OCI-LY1 (cell line): ENCODE results near the gene CCDC110.
A peak's percentile ranks its signal among the peaks of the same experiment; 100 is the strongest.

ENCODE experiments used
- H2AFZ ChIP-seq: fragments of 200-600 bp; sonication (generic), shearing (Covaris generic); 2 replicates; pipeline ENCODE4 v1.6.0; 2014; ENCODE audit warnings: antibody characterized with exemption, mild to moderate bottlenecking, low read length
- H3F3A ChIP-seq: fragments of 200-600 bp; sonication (generic), shearing (Covaris generic); 2 replicates; pipeline ENCODE4 v1.6.0; 2014; ENCODE audit warnings: mild to moderate bottlenecking, antibody characterized with exemption, low read length, moderate library complexity; ENCODE audit not compliant: insufficient read depth
- H3K27ac ChIP-seq: fragments of 200-600 bp; sonication (generic); 2 replicates; pipeline ENCODE4 v1.5.1; 2014; ENCODE audit warnings: low read length, mixed run types, mild to moderate bottlenecking, low read depth; ENCODE audit not compliant: poor library complexity, severe bottlenecking
- H3K27me3 ChIP-seq: fragments of 200-600 bp; sonication (generic); 2 replicates; pipeline ENCODE4 v1.6.0; 2014; ENCODE audit warnings: antibody characterized with exemption, mild to moderate bottlenecking, low read length, moderate library complexity; ENCODE audit not compliant: insufficient read depth
- H3K36me3 ChIP-seq: fragments of 200-600 bp; sonication (generic); 2 replicates; pipeline ENCODE4 v1.6.1; 2014; ENCODE audit warnings: mild to moderate bottlenecking, antibody characterized with exemption, low read length, moderate library complexity, mixed read lengths; ENCODE audit not compliant: insufficient read depth
- H3K4me1 ChIP-seq: fragments of 200-600 bp; sonication (generic); 2 replicates; pipeline ENCODE4 v1.5.1; 2014; ENCODE audit warnings: mild to moderate bottlenecking, low read length, moderate library complexity; ENCODE audit not compliant: insufficient read depth, severe bottlenecking
- H3K4me2 ChIP-seq: fragments of 200-600 bp; sonication (generic), shearing (Covaris generic); 2 replicates; pipeline ENCODE4 v1.6.1; 2014; ENCODE audit warnings: low read length
- H3K4me3 ChIP-seq: fragments of 200-600 bp; sonication (generic); 2 replicates; pipeline ENCODE4 v1.5.1; 2014; ENCODE audit warnings: low read length, low read depth, mild to moderate bottlenecking, mixed read lengths; ENCODE audit not compliant: poor library complexity, severe bottlenecking
- H3K79me2 ChIP-seq: fragments of 200-600 bp; shearing (Covaris generic); 2 replicates; pipeline ENCODE4 v1.6.1; 2016; ENCODE audit warnings: mixed run types, low read length, mixed read lengths; ENCODE audit not compliant: insufficient read depth
- H3K9ac ChIP-seq: fragments of 200-600 bp; sonication (generic), shearing (Covaris generic); 2 replicates; pipeline ENCODE4 v1.6.1; 2014; ENCODE audit warnings: mild to moderate bottlenecking, low read length, mixed read lengths
- H3K9me2 ChIP-seq: fragments of 200-600 bp; sonication (generic), shearing (Covaris generic); 2 replicates; pipeline ENCODE4 v1.6.1; 2014; ENCODE audit warnings: low read depth, mild to moderate bottlenecking, low read length, mixed read lengths
- H3K9me3 ChIP-seq: fragments of 200-600 bp; shearing (Covaris generic); 2 replicates; pipeline ENCODE4 v1.6.1; 2014; ENCODE audit warnings: low read length, mixed read lengths
- H4K20me1 ChIP-seq: fragments of 200-600 bp; sonication (generic), shearing (Covaris generic); 2 replicates; pipeline ENCODE4 v1.6.0; 2016; ENCODE audit warnings: mild to moderate bottlenecking, low read length; ENCODE audit not compliant: insufficient read depth
- EZH2 ChIP-seq: fragments of 200-600 bp; sonication (generic), shearing (Covaris generic); IDR thresholded peaks from 2 replicates; pipeline ENCODE4 v1.8.0; 2017; ENCODE audit warnings: borderline replicate concordance, mixed run types, mild to moderate bottlenecking, antibody characterized with exemption, low read length, moderate library complexity, mixed read lengths
- TF ChIP-seq, protein P1 (sequence below): fragments of 200-600 bp; sonication (generic), shearing (Covaris generic); IDR thresholded peaks from 2 replicates; pipeline ENCODE4 v1.5.1; 2017; ENCODE audit warnings: mild to moderate bottlenecking, antibody characterized with exemption, low read length, moderate library complexity, mixed read lengths

CCDC110 gene

DNA sequence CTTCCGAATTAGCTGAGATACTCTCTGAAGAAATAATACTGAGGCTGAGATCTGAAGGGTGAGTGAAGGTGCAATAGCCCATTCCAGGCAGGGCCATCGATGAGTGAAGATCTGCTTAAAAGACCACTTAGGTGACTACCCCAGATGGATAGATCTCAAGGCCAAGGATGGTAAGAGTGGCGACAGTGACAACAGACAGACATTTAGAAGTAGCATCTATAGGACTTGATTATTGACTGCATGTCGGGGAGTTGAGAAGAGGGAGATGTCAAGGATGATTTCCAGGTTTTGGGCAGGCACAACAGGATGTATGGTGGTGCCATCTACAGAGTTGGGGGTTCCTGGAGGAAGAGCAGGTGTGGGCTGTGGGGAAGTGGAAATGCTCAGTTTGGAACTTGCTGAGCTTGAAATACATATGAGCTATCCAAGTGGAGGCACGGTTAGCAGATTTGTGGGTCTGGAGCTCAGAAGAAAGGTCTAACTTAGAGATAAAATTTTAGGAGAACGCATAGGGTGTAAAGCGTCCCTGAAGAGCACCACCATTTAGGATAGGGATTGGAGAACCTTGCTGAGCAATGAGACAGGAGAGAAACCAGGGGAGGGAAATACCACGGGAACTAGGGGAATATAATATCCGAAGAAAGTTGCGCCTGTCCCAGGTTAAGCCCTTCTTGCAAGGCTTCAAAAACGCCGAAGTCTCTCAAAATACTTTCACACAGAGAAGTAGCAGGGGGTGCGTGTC lies 46.5 kb downstream of the CCDC110 start:
- Histone ChIP-seq H3K79me2 (0 out of 2 replicates have a peak, but pooled peaks cover 7% of the 10 kb centered on the region), H3K4me2 (peak overlapping the region; percentile 83), H3K9me2 (no peaks in the 10 kb centered on the region), H3F3A (no peaks in the 10 kb centered on the region), H3K9ac (peak overlapping the region; percentile 74), H3K27me3 (no peaks in the 10 kb centered on the region), H2AFZ (0 out of 2 replicates have a peak overlapping the region, but pooled peaks have one; percentile 17), H4K20me1 (no peaks in the 10 kb centered on the region), H3K4me1 (peaks cover 19% of the 10 kb centered on the region), H3K9me3 (no peaks in the 10 kb centered on the region), H3K4me3 (peak overlapping the region; percentile 74), H3K27ac (peak overlapping the region; percentile 8), H3K36me3 (peaks cover 21% of the 10 kb centered on the region)
- TF ChIP-seq, protein P1, sequence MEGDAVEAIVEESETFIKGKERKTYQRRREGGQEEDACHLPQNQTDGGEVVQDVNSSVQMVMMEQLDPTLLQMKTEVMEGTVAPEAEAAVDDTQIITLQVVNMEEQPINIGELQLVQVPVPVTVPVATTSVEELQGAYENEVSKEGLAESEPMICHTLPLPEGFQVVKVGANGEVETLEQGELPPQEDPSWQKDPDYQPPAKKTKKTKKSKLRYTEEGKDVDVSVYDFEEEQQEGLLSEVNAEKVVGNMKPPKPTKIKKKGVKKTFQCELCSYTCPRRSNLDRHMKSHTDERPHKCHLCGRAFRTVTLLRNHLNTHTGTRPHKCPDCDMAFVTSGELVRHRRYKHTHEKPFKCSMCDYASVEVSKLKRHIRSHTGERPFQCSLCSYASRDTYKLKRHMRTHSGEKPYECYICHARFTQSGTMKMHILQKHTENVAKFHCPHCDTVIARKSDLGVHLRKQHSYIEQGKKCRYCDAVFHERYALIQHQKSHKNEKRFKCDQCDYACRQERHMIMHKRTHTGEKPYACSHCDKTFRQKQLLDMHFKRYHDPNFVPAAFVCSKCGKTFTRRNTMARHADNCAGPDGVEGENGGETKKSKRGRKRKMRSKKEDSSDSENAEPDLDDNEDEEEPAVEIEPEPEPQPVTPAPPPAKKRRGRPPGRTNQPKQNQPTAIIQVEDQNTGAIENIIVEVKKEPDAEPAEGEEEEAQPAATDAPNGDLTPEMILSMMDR = no peak

DNA sequence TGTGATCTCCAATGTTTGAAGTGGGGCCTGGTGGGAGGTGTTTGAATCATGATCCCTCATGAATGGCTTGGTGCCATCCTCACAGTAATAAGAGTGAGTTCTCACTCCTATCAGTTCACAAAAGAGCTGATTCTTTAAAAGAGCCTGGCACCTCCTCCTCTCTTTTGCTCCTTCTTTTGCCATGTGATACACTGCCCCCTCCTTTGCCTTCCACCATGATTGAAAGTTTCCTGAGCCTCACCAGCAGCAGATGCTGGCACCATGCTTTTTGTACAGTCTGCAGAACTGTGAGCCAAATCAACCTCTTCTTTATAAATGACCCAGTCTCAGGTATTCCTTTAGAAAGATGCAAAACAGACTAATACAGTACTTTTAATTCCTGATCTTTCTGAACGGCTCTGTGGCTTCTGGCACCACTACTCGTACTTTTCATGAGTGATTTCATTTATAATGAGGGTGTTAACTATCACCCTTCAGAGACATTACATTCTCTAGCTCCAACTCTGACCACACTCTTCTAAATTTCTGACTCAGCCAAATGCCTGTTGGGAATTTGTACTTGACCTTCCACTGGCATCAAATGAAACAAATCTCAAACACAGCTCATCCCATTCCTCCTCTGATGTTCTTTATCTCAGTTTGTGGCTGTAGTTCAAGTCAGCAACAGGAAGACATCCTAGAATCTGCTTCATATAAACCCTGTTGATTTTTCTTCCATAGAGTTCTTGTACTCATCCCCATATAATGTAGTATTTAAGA lies 50.0 kb downstream of the CCDC110 start:
- H3K9ac ChIP-seq = no peak overlapping the region
- peaks cover 19% of the 10 kb centered on the region for H3K4me1 ChIP-seq
- 0 out of 2 replicates have a peak, but pooled peaks cover 7% of the 10 kb centered on the region for H3K79me2 ChIP-seq
- H3K9me3 ChIP-seq = no peaks in the 10 kb centered on the region
- H3K27ac ChIP-seq = no peak overlapping the region
- H3K4me3 ChIP-seq = no peak overlapping the region
- no peak overlapping the region for H3K4me2 ChIP-seq
- H2AFZ ChIP-seq = no peak overlapping the region
- no peaks in the 10 kb centered on the region for H3K9me2 ChIP-seq
- no peaks in the 10 kb centered on the region for H3K27me3 ChIP-seq
- TF ChIP-seq, protein P1 = no peak
- TF ChIP-seq EZH2 = no peak
- peaks cover 47% of the 10 kb centered on the region for H3K36me3 ChIP-seq
- no peaks in the 10 kb centered on the region for H3F3A ChIP-seq
- H4K20me1 ChIP-seq = no peaks in the 10 kb centered on the region

DNA sequence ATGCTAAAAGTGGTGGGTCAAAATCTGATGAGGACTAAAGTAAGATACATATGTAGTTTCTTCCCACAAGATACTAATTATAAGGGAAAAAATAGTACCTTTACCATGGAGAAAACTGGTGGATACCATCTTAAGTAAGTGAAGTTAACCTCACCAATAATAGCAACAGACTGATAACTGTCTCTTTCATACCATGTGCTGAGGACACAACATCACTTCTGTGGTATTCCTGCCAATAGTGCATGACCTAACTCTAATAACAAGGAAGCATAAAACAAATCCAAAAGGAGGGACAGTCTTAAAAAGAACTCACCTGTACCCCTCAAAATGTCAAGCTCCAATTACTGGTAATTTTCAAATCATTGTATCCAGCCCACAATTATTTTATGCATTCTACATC lies 54.6 kb downstream of the CCDC110 start:
- Histone ChIP-seq H3K4me3 (no peak overlapping the region), H4K20me1 (no peaks in the 10 kb centered on the region), H3K79me2 (no peaks in the 10 kb centered on the region), H3K36me3 (peaks cover 72% of the 10 kb centered on the region), H2AFZ (no peak overlapping the region), H3F3A (no peaks in the 10 kb centered on the region), H3K4me1 (peaks cover 11% of the 10 kb centered on the region), H3K9ac (no peak overlapping the region), H3K27ac (no peak overlapping the region), H3K4me2 (no peak overlapping the region), H3K27me3 (no peaks in the 10 kb centered on the region), H3K9me3 (no peaks in the 10 kb centered on the region), H3K9me2 (no peaks in the 10 kb centered on the region)
- no peak for TF ChIP-seq EZH2
- TF ChIP-seq, protein P1 = no peak
